KOPT-K1 (cell line): Measurements from ENCODE around the gene CADPS.

Experiments used
- H3K27ac ChIP-seq: fragments of 200-600 bp; sonication (generic); 2 replicates; pipeline ENCODE4 v1.5.1; 2016; ENCODE audit warnings: antibody characterized with exemption, mild to moderate bottlenecking, low read depth, low read length; ENCODE audit not compliant: poor library complexity, severe bottlenecking
- H3K36me3 ChIP-seq: fragments of 200-600 bp; sonication (generic); 2 replicates; pipeline ENCODE4 v1.5.1; 2017; ENCODE audit warnings: antibody characterized with exemption, mild to moderate bottlenecking, low read length, moderate library complexity; ENCODE audit not compliant: insufficient read depth
- H3K9me3 ChIP-seq: fragments of 200-600 bp; sonication (generic); 2 replicates; pipeline ENCODE4 v1.5.1; 2017; ENCODE audit warnings: antibody characterized with exemption, low read length, mild to moderate bottlenecking; ENCODE audit not compliant: insufficient read depth, poor library complexity, severe bottlenecking

Gene CADPS

GRCh38 chr3:62481962-62482361 lies 393.3 kb downstream of the CADPS start:
- no peaks in the 10 kb centered on the region for H3K9me3 ChIP-seq
- no peaks in the 10 kb centered on the region for H3K36me3 ChIP-seq
- H3K27ac ChIP-seq = no peak overlapping the region

- H3K36me3 ChIP-seq = no peaks in the 10 kb centered on the region
- no peaks in the 10 kb centered on the region for H3K9me3 ChIP-seq
- no peak overlapping the region for H3K27ac ChIP-seq
Observed at GRCh38 chr3:62480056-62480455, 395.2 kb downstream of the CADPS start.

GRCh38 chr3:62479326-62479725 lies 395.9 kb downstream of the CADPS start:
- H3K9me3 ChIP-seq = no peaks in the 10 kb centered on the region
- no peak overlapping the region for H3K27ac ChIP-seq
- H3K36me3 ChIP-seq = no peaks in the 10 kb centered on the region

- H3K27ac ChIP-seq = no peak overlapping the region
- no peaks in the 10 kb centered on the region for H3K9me3 ChIP-seq
- no peaks in the 10 kb centered on the region for H3K36me3 ChIP-seq
Observed at GRCh38 chr3:62475306-62475705, 399.9 kb downstream of the CADPS start.

- Histone ChIP-seq H3K9me3 (no peaks in the 10 kb centered on the region), H3K27ac (no peak overlapping the region)
Observed at GRCh38 chr3:62467966-62468722, 407.1 kb downstream of the CADPS start.

GRCh38 chr3:62462788-62463187 lies 412.4 kb downstream of the CADPS start:
- H3K9me3 ChIP-seq = no peaks in the 10 kb centered on the region
- no peaks in the 10 kb centered on the region for H3K36me3 ChIP-seq
- H3K27ac ChIP-seq = no peak overlapping the region

More at GRCh38 chr3:62467966-62468722, 407.1 kb downstream of the CADPS start:
- H3K36me3 ChIP-seq = no peaks in the 10 kb centered on the region

- Histone ChIP-seq H3K36me3 (no peaks in the 10 kb centered on the region), H3K9me3 (no peaks in the 10 kb centered on the region), H3K27ac (no peak overlapping the region)
Observed at GRCh38 chr3:62462104-62462762, 413.0 kb downstream of the CADPS start.

- Histone ChIP-seq H3K27ac (no peak overlapping the region), H3K9me3 (no peaks in the 10 kb centered on the region), H3K36me3 (no peaks in the 10 kb centered on the region)
Observed at GRCh38 chr3:62454916-62455315, 420.3 kb downstream of the CADPS start.

GRCh38 chr3:62453448-62453847 lies 421.8 kb downstream of the CADPS start:
- no peaks in the 10 kb centered on the region for H3K36me3 ChIP-seq
- H3K9me3 ChIP-seq = no peaks in the 10 kb centered on the region
- H3K27ac ChIP-seq = no peak overlapping the region

GRCh38 chr3:62451211-62451887 lies 423.9 kb downstream of the CADPS start:
- no peaks in the 10 kb centered on the region for H3K36me3 ChIP-seq
- H3K27ac ChIP-seq = no peak overlapping the region
- H3K9me3 ChIP-seq = no peaks in the 10 kb centered on the region

GRCh38 chr3:62446337-62446940 lies 428.8 kb downstream of the CADPS start:
- H3K36me3 ChIP-seq = no peaks in the 10 kb centered on the region
- H3K27ac ChIP-seq = no peak overlapping the region
- peaks cover 6% of the 10 kb centered on the region for H3K9me3 ChIP-seq

- Histone ChIP-seq H3K27ac (no peak overlapping the region), H3K36me3 (no peaks in the 10 kb centered on the region), H3K9me3 (peaks cover 6% of the 10 kb centered on the region)
Observed at GRCh38 chr3:62445275-62445674, 429.9 kb downstream of the CADPS start.

- peaks cover 6% of the 10 kb centered on the region for H3K9me3 ChIP-seq
- H3K36me3 ChIP-seq = no peaks in the 10 kb centered on the region
- no peak overlapping the region for H3K27ac ChIP-seq
Observed at GRCh38 chr3:62439978-62440377, 435.2 kb downstream of the CADPS start.

- H3K36me3 ChIP-seq = no peaks in the 10 kb centered on the region
- no peak overlapping the region for H3K27ac ChIP-seq
- H3K9me3 ChIP-seq = peaks cover 9% of the 10 kb centered on the region
Observed at GRCh38 chr3:62439176-62439813, 435.9 kb downstream of the CADPS start.

GRCh38 chr3:62436785-62437184 lies 438.4 kb downstream of the CADPS start:
- Histone ChIP-seq H3K9me3 (peaks cover 4% of the 10 kb centered on the region), H3K36me3 (no peaks in the 10 kb centered on the region), H3K27ac (no peak overlapping the region)
